GM10248 (cell line): ENCODE results near the gene PACS1.

Experiments
- CTCF ChIA-PET: fragments of 300-600 bp; sonication (Branson Sonifier 250); formaldehyde crosslinking; extraction: SDS; loops from one replicate; lab custom pipeline; 2021; ENCODE audit warnings: antibody characterized with exemption; lab: Yijun Ruan, JAX
- POLR2A ChIA-PET: fragments of 350-650 bp; sonication (Branson Sonifier 250); formaldehyde crosslinking; extraction: SDS; loops from one replicate; lab custom pipeline; 2020; ENCODE audit warnings: antibody characterized with exemption; lab: Yijun Ruan, JAX
- DNase-seq: peaks from one replicate; pipeline ENCODE4 v3.0.0; 2012; ENCODE audit errors: extremely low spot score
- CTCF ChIP-seq: IDR thresholded peaks from 2 replicates; pipeline ENCODE4 v1.5.1; 2012; ENCODE audit warnings: mild to moderate bottlenecking, low read depth; ENCODE audit errors: extremely low read depth, missing control alignments, control extremely low read depth

PACS1 gene

DNA sequence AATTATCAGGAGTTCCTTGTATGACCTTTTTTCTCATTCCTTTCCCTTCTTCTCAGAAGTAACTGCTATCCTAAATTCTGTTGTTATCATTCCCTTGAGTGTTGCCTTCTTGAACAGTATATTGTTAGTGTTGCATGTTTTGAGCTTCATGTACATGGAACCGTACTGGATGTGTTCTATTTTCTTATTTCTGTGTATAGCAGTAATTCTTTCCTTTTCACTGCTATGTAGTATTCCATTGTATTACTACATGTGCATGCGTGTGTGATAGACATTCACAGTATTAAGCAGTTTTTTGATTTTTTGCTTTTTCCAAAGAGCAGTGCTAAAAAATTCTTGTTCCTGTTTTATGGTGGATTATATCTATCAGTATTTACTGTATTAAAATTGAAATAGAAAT lies 108.1 kb downstream of the PACS1 start:
- no peak for DNase-seq
- POLR2A ChIA-PET: no interaction called here
- TF ChIP-seq CTCF: no peak
- CTCF ChIA-PET: interaction anchor here (1.5 to 2.2 kb wide), 4 partner anchors 15 to 44 kb away, joined by 3 to 6 read pairs (median 4); no protein-coding TSS in a partner anchor

DNA sequence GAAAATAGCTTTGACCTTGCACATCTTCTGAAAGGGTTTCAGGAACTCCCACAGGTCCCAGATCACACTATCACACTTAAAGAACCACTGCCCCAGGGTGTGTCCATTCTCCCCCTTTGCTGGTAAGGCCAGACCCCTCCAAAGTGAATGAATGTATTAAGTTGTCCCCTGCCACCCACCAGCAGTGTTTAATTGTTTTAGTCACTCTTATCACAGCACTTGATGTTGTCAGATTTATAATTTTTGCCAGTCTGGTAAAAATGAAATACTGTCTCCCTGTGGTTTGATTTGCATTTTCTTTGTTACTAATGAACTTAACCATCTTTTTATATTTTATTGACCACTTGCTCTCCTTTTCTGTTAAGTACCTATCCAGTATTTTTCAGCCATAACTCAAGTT lies 108.8 kb downstream of the PACS1 start:
- no peak for TF ChIP-seq CTCF
- POLR2A ChIA-PET: no interaction called here
- CTCF ChIA-PET: interaction anchor here (1.2 to 1.9 kb wide), 4 partner anchors 14 to 43 kb away, joined by 3 to 4 read pairs (median 3); no protein-coding TSS in a partner anchor
- no peak for DNase-seq

GRCh38 chr11:66181632-66182315 lies 111.7 kb downstream of the PACS1 start:
- POLR2A ChIA-PET: no interaction called here
- no peak for DNase-seq
- CTCF ChIA-PET: interaction anchor here (0.8 to 3.2 kb wide), 4 partner anchors 14 to 55 kb away, joined by 3 to 18 read pairs (median 8); no protein-coding TSS in a partner anchor

DNA sequence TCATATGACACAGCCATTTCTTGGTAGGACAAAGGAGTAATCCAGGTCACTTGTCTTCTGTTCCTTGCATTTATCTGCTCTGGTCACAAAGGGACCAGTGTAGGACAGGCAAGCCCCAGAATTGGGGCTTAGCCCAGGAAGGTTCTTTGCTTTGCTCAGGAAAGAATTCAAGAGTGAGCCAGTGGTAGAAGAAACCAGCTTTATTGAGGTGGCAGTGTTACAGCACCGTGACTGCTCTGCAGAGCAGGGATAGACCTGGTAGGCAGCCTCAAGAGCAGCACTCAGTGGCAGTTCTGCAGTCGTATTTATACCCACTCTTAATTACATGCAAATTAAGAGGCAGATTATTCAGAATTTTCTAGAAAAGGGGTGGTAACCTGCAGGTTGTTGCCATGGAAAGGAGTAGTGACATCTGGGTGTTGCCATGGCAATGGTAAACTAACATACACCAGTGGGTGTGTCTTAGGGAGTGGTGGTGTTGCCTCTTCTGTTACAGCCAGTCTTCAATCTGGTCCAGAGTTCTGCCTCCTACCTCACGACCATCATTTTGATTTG lies 113.5 kb downstream of the PACS1 start:
- POLR2A ChIA-PET: interaction anchor here (0.7 kb wide), 1 partner anchor 176 kb away, joined by 6 read pairs; no protein-coding TSS in a partner anchor
- TF ChIP-seq CTCF: no peak
- no peak for DNase-seq
- CTCF ChIA-PET: interaction anchor here (1.1 to 2.9 kb wide), 2 partner anchors 38 to 40 kb away, joined by 3 to 11 read pairs; no protein-coding TSS in a partner anchor

More at GRCh38 chr11:66181632-66182315, 111.7 kb downstream of the PACS1 start:
- TF ChIP-seq CTCF: no peak

DNA sequence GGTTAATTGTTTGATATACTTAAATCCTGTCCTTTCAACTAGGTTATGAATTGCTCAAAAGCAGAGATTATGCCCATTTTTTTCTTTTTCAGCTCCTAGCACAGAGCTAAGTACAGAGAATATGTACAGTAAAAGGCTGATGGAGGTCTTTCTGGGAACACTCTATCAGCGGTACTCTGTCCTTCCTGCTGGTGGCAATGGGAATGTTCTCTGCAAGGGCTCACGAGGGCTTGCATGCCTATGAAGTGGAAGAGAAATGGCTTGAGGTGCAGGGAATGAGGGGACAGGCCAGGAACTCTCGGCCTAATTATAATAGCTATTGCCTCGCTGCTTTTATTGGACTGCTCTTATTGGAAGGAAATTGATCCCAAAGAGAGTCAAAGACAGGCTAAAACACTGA lies 114.7 kb downstream of the PACS1 start:
- ChIA-PET POLR2A (no interaction called here), CTCF (interaction anchor here (2.9 kb wide), 1 partner anchor 37 kb away, joined by 11 read pairs; no protein-coding TSS in a partner anchor)
- no peak for DNase-seq
- no peak for TF ChIP-seq CTCF

GRCh38 chr11:66186470-66186869 lies 116.4 kb downstream of the PACS1 start:
- TF ChIP-seq CTCF: no peak
- no peak for DNase-seq
- ChIA-PET POLR2A (no interaction called here), CTCF (interaction anchor here (1.0 to 2.0 kb wide), 2 partner anchors 14 to 36 kb away, joined by 3 to 9 read pairs; no protein-coding TSS in a partner anchor)
